Activated CD8-positive, alpha-beta memory T cell treated with anti-CD3 and anti-CD28 coated beads for 24 hours (primary cell): ENCODE results near the gene EPHA6.

Experiments
- DNase-seq: peaks from one replicate; pipeline ENCODE4 v3.0.0-alpha.2; 2020

Gene EPHA6

GRCh38 chr3:97037294-97037943 lies 223.0 kb downstream of the EPHA6 start:
- DNase-seq, result no peak

DNA sequence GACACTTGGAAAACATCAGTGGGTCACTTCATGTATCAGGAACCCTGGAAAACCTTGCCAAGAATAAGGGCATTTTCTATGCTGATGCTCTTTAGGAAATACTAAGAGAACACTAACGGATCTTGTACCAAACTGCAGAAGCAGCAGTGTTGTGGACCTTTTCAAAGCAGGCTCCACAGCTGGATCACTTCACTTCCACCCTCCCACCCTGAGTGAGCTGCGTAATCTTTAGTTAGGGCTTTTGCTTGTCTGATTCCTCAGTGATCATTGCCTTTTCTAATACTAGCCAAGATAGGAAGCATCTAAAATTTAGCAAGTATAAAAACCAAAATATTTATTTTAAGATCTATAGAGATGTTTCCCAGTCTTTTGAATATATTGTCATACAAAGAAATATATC lies 229.0 kb downstream of the EPHA6 start:
- no peak for DNase-seq

DNA sequence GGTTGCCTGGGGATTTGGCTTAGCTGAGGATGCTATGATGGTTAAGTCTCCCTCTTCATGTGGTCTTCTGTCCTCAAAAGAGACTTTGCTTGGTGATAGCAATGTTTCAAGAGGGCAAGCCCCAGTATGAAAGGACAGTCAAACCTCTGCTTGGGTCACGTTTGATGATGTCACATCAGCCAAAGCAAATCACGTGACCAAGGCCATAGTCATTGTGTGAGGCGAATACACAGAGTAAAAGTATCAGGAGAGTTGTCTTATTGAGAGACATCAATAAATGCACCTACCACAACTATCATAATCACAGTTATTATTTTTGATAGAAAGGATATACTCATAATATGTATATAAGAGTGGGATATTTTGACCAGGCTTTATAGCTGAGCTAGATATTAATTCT lies 243.0 kb downstream of the EPHA6 start:
- no peak for DNase-seq

DNA sequence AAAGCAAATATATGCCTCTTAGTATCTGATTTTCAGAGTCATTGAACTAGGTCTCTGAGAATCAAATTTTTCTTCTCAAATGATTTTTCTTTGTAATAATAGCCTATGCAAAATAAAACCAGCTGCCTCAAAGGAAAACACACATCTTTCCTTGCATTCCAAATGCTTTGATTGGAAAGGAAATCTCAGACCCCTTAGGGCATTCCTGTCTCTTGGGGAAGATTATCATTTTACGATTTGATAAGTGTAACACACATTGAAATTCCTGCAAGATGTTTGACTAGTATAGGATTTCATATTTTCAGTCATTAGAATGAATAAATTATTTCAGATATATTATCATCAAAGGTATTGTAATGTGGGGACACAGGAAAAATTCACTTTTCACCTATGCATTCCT lies 244.8 kb downstream of the EPHA6 start:
- DNase-seq, result no peak

DNA sequence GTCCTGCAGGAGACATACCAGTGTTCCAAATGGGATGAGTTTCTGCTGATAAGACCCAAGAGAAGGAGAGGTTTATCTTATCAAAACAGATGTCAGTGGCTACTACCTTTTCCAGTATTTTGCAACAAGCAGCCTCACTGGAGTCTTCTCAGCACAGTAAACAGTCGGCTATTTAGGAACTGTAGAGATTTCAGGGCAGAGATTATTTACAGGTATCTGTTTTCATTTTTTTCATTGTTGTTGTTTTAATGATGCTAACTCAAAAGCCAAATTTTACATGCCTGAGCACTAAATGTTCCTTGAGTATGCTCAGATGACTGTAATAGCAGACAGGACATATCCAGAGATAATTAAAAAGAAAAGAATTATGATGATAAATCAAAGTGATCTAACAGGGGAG lies 252.1 kb downstream of the EPHA6 start:
- DNase-seq, result no peak

DNA sequence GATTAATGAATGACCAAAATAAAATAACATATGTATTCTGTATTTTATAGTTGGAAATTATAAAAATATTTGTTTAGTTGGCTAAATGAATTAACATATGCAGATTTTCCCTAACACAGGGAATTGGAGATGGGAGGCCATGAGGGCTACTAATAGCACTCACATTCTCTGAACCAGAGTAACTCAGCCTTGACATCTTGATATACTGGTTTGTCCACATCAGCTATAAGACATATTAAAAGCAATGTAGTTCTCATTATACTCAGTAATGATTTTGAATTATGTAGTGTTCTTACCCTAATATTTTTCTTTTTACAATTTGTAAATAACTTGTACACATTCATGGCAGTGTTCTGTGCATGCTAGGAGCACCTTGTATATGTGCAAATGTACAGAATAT lies 255.9 kb downstream of the EPHA6 start:
- DNase-seq, result no peak

DNA sequence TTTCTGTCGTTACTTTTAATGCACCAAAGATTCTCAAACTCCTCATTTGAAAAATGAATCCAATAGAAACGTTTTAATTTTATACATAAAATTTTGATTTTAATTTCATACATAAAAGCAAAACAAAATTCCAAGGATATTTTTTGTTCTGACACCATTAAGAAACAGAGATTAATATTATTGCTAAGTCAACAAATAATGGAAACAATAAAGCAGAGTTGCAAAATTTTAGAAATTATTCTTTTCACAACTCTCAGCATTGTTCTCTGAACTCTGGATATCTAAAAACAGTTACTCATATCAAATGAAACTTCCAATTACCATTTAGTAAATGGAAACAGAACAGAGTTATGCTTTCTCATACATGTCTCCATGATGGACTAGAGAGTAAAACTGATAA lies 260.2 kb downstream of the EPHA6 start:
- no peak for DNase-seq

GRCh38 chr3:97076673-97077072 lies 262.3 kb downstream of the EPHA6 start:
- DNase-seq, result no peak

DNA sequence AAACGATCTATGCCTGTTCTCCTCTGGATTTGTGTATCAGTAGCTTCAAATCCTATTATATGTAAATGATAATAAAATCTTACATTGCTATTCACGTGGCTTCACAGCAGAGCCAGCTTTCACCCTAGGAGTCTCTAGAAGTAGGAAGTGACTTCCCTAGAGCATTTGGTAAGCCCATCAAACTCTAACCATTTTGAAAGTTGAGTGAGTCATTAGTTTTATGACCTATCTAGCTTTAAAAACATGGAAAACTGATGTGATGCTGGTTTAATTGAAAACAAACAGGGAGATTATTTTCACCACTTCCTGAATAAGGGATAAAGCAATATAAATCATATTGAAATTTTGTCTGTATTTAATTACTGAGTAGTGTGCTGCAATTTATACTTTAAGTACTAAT lies 275.2 kb downstream of the EPHA6 start:
- DNase-seq, result no peak

- no peak for DNase-seq
Measured at GRCh38 chr3:97102641-97103040, 288.2 kb downstream of the EPHA6 start.

GRCh38 chr3:97105989-97106651 lies 291.7 kb downstream of the EPHA6 start:
- DNase-seq, result no peak

DNA sequence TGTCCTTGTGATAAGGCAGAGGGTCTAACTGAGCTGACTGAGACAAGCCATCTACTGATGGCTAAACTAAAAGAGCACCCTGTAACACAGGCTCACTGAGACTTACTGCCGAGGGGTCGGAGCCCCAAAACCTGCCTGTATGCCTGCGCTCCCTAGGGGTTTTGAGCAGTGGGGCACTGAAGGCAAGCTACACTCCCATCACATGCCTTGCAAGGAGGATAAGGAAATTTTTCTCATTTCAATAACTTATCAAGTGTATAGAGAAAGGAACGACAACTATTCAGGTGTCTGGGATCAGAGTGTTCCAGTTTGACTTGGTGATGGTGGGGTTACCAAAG lies 292.2 kb downstream of the EPHA6 start:
- DNase-seq, result no peak

- DNase-seq, result no peak
Measured at GRCh38 chr3:97108136-97108535, 293.7 kb downstream of the EPHA6 start.

DNA sequence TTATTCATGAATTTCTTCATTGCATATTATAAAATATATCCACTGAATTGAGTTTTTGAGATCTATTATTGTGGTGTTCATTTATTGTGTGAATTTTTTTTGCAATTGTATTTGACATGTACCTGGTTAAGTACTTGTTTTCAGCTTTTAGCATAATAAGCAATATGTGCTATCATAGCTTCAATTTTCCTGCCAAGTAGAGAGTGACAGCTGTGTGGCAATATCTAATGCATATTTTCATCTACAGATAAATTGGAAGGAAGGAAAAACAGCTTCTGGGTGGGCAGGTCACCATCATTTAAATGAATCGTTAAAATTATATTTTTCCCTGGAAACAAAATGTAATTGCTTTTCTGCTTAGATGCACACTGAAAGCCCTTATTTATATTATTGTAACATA lies 296.9 kb downstream of the EPHA6 start:
- DNase-seq, result no peak

DNA sequence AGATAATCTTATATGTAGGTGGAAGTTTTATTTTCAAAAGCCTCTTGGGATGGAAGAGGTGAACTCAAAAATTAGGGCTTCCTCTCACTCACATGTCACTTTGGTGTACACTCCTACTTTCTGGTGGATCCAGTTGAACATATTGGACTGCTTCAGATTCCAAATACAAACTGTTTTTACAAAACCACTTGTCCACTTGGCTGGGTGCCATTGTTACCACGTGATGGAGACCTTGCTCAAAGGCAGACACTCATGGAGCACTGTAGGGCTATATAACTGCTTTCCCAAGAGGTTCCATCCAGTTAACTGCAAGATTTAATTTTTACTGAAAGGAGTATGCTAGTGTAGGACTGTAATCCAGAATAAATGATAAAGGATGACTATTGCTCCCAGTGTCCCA lies 307.0 kb downstream of the EPHA6 start:
- DNase-seq, result no peak

DNA sequence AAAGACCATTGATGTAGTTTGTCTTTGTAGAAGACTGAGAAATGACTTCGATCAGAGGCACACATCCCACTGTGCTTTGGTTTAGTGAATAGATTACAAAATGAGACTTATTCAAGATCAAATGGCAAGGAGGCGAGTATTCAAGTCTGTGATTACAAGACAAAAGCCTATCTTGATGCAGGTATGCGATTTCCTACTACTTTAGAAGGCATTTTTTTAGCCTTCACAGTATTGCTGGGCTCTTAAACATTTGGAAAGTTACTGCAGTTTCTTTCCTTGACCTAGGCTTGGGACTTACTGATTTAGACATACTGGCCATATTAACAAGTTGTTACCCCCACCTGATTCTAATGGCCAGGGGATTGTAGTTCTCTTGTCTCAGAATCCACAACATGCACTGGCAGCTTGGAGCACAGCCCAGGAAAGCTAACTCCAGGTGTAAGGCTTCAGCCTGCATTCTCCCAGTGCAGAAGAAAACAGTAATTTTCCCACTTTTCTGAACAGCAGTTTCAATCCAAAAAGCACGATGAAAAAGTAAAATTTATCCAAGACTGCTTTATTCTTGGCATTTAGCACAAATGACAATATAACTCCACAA lies 311.6 kb downstream of the EPHA6 start:
- DNase-seq, result no peak

GRCh38 chr3:97131476-97131875 lies 317.1 kb downstream of the EPHA6 start:
- no peak for DNase-seq

- no peak for DNase-seq
Measured at GRCh38 chr3:97138914-97139541, 324.6 kb downstream of the EPHA6 start.

DNA sequence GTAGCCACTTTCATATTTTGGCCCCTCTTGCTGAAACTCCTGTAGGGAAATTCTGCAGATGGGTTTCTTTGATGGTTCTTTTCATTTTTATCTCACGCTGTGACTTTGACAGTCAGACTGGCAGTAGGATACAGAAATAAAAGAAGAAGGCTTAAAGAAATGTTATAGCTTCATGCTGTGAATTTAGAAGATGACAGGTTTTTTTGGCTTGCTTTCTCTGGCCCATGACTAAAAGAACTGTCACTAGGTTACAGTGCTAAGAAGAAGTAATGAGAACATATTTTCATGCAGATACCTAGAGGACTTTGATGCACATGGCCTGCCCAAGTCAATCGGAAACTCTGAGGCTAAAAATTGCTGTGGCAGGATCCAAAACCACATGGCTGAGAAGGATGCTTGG lies 334.5 kb downstream of the EPHA6 start:
- no peak for DNase-seq

- DNase-seq, result no peak
Measured at GRCh38 chr3:97161169-97161568, 346.8 kb downstream of the EPHA6 start.

DNA sequence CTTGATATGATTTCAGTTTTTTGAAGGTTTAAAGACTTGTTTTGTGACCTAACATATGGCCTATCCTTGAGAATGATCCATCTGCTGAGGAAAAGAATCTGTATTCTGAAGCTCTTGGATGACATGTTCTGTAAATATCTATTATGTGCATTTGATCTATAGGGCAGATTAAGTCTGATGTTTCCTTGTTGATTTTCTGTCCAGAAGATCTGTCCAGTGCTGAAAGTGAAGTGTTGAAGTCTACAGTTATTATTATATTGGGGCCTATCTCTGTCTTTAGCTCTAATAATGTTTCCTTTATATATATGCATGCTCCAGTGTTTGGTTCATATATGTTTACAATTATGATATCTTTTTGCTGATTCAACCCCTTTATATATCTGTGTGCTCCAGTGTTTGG lies 362.8 kb downstream of the EPHA6 start:
- DNase-seq, result no peak

- DNase-seq, result no peak
Measured at GRCh38 chr3:97181704-97182103, 367.3 kb downstream of the EPHA6 start.

DNA sequence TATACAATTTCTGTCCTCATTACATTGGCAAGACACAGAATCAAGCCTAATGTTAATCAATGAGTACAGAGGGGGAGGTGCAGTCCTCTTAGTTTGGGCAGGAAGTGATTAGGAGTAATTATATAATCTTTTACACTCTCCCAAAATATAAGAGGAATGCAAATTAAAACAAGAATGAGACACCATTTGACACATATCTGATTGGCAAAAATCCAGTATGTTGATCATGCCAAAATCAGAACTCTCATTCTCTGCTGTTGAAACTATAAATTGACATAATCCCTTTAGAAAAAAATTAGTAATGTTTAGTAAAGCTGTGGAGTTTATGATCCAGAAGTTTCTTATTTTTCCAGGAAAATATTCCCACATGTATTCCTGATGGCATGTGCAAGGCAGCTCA lies 373.4 kb downstream of the EPHA6 start:
- DNase-seq, result no peak

GRCh38 chr3:97189835-97190234 lies 375.4 kb downstream of the EPHA6 start:
- no peak for DNase-seq
